SK-MEL-5 (cell line): ENCODE results near the gene TIAL1. TPM values are rescaled to one million over a fixed set of nuclear protein-coding genes. Genes with fewer than 3 reads are reported as not detected.
"Not testable (repeated sequence)": the region's sequence is repeated elsewhere in the genome, so short reads cannot be mapped to it uniquely, and the experiment has no call there.

ENCODE experiments used
- DNase-seq: peaks from one replicate; pipeline ENCODE4 v3.0.0-alpha.2; 2016; ENCODE audit warnings: low read depth, low spot score
- in situ Hi-C: cut with HindIII; loops from 2 replicates; pipeline ENCODE4 v1.10.0; 2016; ENCODE audit warnings: low sequenced_read_pairs, high pct_unique_total_duplicates, low pct_unique_long_range_greater_than_20kb
- total RNA-seq: library from RNA; depleted of rRNA; stranded (reverse); fragments of >200 nt; shearing (Covaris generic); gene quantifications from 2 replicates; pipeline ENCODE4 v1.2.3, GENCODE V29; 2014

The TIAL1 gene
- total RNA-seq, 1 experiment from 2014 or later: 25.1 TPM

GRCh38 chr10:119575991-119576390 lies 20.8 kb downstream of the TIAL1 start:
- in situ Hi-C loops: no loop called here
- no peak for DNase-seq

DNA sequence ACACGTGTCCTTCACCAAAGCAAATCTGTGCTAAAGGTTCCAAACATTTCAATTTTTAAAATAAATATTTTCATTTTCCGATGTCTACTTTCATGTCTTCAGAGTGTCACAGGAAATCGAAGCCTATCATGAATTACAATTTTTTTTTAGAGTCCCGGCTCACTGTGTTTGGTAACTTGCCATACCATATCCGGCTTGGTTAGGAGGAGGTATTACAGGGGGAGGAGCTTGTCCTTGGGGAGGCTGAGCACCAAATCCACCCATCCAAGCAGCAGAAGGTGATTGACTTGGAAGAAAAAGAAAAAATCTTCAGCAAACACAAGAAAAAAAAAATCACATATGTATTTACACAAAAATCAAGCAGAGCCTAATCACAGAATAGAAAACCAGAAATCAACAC lies 21.3 kb downstream of the TIAL1 start:
- in situ Hi-C loops: no loop called here

GRCh38 chr10:119567978-119568377 lies 28.8 kb downstream of the TIAL1 start:
- no peak for DNase-seq
- in situ Hi-C loops: no loop called here

More for the DNA sequence above, 21.3 kb downstream of the TIAL1 start:
- peak; percentile 42 for DNase-seq

DNA sequence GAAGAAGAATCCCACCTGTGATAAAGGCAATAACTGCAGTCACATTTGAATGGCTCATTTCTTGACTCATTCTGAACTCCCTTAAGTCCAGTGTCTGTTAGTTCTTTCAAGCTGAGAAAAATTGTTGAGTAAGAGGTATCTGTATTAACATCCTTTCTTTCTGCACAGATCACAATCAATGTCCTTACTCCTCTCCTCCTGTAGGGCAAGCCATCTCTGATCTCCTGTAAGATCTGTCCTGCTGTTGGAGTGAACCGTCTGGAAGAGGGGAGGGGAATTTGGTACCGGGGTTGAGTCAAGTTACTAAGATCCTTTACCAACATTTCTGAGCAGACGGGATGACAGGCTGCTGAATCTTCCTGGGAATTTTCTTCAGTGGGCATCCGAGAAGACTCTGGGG lies 34.7 kb downstream of the TIAL1 start:
- DNase-seq: no peak
- in situ Hi-C loops: no loop called here

GRCh38 chr10:119559511-119559910 lies 37.3 kb downstream of the TIAL1 start:
- DNase-seq, in situ Hi-C loops: not testable (repeated sequence)

DNA sequence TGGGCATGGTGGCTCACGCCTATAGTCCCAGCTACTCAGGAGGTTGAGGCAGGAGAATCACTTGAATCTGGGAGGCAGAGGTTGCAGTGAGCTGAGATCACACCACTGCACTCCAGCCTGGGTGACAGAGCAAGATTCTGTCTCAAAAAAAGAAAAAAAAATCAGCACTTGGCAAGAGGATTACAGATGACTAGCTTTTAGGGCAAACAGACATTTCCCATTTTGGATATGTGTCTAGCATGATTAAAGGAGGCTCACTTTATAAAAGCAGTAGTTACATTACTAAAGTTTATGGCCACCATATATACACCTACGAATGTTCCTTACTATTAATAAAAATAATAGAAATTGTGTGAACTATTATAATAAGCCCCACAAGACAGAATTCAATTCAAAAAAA lies 40.7 kb downstream of the TIAL1 start:
- in situ Hi-C loops, DNase-seq: not testable (repeated sequence)

DNA sequence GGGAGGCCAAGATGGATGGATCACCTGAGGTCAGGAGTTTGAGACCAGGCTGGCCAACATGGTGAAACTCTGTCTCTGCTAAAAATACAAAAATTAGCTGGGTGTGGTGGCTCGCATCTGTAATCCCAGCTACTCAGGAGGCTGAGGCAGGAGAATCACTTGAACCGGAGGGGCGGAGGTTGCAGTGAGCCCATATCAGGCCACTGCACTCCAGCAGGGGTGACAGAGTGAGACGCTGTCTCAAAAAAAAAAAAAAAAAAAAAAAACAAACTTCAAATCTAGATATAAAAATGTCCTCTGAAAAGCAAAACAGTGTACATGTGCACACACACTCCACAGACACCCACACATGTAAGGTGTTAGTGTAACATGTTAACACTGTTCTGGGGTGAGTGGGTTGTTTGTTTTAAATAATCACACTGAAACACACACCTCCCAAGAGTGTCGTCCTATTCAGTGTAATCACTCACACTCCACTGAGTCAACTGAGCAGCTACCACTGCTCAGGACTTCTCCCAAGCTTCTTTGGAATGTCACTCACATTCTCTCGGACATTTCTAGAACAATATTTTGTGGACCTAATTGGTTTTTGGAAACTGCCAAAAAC lies 41.5 kb downstream of the TIAL1 start:
- in situ Hi-C loops: no loop called here
- DNase-seq: no peak

DNA sequence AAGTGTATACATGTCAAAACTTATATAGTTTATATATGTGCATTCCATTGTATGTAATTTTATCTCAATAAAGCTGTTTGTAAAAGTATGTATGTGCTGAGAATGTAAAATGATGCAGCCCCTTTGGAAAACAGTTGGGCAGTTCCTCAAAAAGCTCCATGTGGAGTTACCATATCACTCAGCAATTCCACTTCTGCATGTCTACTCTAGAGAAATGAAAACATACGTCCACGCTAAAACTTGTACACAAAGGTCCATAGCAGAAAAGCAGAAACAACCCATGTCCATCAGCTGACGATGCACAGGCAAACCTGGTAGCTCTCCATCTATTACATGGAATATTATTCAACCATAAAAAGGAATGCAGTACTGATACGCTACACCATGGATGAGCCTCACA lies 45.9 kb downstream of the TIAL1 start:
- no peak for DNase-seq
- in situ Hi-C loops: no loop called here

- no peak for DNase-seq
- in situ Hi-C loops: no loop called here
Measured at GRCh38 chr10:119549247-119549999, 47.3 kb downstream of the TIAL1 start.

DNA sequence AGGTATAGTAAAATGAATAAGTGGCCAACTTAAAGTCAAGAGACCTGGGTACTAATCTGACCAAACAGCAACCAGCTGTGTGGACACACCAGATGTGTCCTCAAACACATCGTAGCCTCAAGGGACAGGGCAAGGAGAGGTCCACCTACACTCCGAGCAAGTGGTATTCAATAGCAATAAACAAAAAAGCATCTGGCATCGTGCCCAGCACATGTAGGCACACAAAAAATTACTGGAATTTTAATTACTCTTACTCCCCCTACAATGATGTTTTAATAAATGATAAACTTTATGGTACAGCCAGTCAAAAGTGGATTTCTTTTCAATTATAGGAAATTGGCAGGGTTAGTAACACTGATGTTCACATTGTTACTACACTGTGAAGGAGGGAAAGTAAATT lies 50.8 kb downstream of the TIAL1 start:
- no peak for DNase-seq
- in situ Hi-C loops: no loop called here

GRCh38 chr10:119545310-119545709 lies 51.5 kb downstream of the TIAL1 start:
- DNase-seq: no peak
- in situ Hi-C loops: no loop called here

DNA sequence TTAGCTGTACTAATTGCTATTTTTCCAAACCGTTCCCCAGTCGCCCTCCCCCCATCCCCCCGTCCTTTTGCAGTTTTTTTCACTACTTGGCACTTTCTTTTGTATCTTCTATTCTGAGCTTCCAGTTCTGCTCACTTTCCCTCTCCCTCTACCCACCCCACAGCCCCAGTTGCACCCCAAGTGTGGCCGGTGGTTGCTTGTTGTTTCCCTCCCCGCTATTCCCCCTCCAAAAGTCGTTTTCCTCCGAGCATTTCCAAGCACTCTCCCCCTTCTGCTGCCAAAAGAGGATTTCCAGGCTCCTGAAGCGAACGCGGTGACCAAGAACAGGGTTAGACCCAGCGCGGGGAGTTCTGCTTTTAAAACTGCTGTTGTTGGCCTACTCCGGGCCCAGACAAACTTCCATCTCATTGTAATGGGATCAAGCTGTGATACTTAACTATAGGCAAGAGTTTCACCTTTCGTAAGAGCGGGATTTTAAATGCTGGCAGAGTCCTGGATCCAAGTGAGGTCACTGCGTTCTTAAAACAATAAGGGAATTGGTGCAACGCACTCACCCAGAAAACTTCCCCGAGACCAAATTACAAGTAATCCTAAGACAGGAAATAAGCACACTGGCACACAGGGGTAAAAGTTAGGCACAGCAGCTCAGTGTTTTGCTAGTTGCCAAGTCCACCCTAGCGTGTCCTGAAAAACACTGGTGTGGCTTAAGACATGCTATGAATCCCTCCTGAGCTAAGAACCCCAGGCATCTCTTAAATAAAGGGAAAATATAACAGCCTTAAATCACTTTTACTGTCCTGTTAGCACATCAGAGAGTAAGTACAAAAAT lies 52.7 kb downstream of the TIAL1 start:
- no peak for DNase-seq
- in situ Hi-C loops: no loop called here

DNA sequence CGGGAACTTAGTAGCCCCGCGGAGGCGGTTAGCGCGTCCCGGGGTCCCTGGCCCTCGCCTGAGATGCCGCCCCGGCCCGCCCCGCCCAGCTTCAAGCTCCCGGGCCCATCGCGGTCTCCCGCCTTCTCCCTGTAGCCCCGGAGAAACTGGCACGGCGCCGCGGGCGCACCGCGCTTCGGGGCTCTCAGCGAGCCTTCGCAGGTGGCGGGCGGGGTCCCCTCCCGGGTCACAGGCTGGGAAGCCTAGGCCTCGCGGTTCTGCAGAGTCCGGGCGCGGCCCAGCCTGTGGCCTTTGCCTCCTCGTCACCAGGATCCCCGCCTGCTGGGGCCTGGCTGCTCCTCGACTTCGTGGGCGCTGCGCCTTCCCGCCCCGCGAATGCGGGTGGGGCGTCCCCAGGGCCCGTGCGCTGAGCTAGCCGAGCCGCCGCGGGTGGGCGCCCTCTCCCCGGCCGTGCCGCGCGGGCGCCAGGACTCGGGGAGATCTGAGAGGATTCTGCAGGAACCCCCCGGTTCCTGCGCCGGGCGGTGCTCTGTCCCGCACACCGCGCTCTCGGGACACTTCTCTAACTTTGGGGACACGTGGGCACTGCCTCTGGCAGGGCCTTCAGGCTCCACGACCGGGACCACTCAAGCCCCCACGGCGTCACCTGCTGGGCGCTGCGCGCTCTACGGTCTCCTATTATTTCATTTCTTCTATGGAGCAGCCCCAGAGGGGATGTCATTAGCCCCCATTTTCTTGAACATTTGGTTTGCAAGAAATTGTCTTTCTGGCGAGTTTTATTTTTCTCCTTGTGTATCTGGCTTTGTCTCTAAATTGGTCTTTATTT lies 53.6 kb downstream of the TIAL1 start:
- in situ Hi-C loops: no loop called here
- peak; percentile 37 for DNase-seq

GRCh38 chr10:119542357-119542987 lies 54.3 kb downstream of the TIAL1 start, which contains the start of gene RGS10:
TSS of gene RGS10 (minus strand) at chr10:119542719. CDS start at chr10:119542638, 81 bp downstream.
- DNase-seq: peak; percentile 60
- in situ Hi-C loops: no loop called here

DNA sequence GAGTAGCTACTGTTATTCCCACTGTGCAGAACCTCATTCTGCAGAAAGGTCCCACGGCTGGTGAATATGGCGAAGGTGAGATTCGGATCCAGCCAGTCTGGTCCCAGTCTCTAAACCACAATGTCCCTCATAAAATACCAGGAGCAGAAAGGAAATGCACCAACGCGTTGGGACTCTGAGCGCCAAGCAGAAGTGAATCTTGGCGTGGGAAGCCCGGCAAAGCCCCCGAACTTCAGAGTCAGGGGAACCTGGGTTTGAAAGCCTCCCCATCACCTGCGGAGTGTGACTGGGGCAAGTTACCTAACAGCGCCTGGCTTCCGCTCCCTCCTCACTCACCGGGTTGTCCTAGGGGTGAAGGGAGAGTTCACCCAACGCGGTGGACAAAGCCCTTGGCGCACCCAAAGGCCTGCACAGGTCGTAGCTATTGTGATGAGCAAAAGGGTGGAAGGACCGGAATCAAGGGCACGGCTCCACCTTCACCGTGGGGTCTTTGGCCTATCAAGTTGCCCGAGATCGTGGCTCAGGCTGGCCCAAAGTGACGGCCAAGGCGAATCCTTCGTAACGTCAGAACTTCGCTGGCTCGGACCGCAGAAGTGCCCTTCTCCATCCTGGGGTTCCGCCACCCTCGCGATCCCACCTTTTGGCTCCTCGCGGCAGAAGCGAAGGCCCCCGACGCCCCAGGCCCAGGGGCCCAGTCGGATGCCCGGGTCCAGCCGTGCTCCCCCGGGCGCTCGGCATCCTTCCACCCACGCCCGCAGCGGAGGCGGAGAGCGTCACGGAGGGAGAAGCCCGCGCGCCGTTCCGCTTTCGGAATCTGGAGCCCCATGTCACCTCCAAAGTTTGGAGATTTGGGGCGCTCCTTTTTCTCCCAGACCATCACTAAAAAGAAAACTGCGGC lies 55.1 kb downstream of the TIAL1 start:
- no peak for DNase-seq
- in situ Hi-C loops: no loop called here

- in situ Hi-C loops: no loop called here
Measured at GRCh38 chr10:119541046-119541445, 55.7 kb downstream of the TIAL1 start.

More at GRCh38 chr10:119541046-119541445, 55.7 kb downstream of the TIAL1 start:
- DNase-seq: no peak
